Measurements from ENCODE around the gene IL1R1. TPM values are rescaled to one million over a fixed set of nuclear protein-coding genes. Genes with fewer than 3 reads are reported as not detected.

The IL1R1 gene
- total RNA-seq, 1 experiment from 2014 or later, result 0.61 TPM

GRCh38 chr2:102140377-102140776 lies 2.2 kb upstream of the IL1R1 start:
- DNase-seq (ENCODE audit: low spot score), result no peak

GRCh38 chr2:102141011-102141943 lies 1.3 kb upstream of the IL1R1 start:
- DNase-seq (ENCODE audit: low spot score), result no peak

- no peak for DNase-seq (ENCODE audit: low spot score)
Observed at GRCh38 chr2:102142829-102143449, 393 bp downstream of the IL1R1 start.

- DNase-seq (ENCODE audit: low spot score), result no peak
Observed at GRCh38 chr2:102143450-102143985, 972 bp downstream of the IL1R1 start.

GRCh38 chr2:102144128-102144527 lies 1.6 kb downstream of the IL1R1 start:
- no peak for DNase-seq (ENCODE audit: low spot score)

- DNase-seq (ENCODE audit: low spot score), result no peak
Observed at GRCh38 chr2:102145107-102145506, 2.6 kb downstream of the IL1R1 start.

GRCh38 chr2:102145934-102146333 lies 3.4 kb downstream of the IL1R1 start:
- no peak for DNase-seq (ENCODE audit: low spot score)

- no peak for DNase-seq (ENCODE audit: low spot score)
Observed at GRCh38 chr2:102147935-102148334, 5.4 kb downstream of the IL1R1 start.

GRCh38 chr2:102149243-102149642 lies 6.7 kb downstream of the IL1R1 start:
- DNase-seq (ENCODE audit: low spot score), result no peak

GRCh38 chr2:102149644-102150455 lies 7.3 kb downstream of the IL1R1 start:
- DNase-seq (ENCODE audit: low spot score), result no peak

GRCh38 chr2:102154364-102154763 lies 11.8 kb downstream of the IL1R1 start:
- no peak for DNase-seq (ENCODE audit: low spot score)

GRCh38 chr2:102154946-102155702 lies 12.6 kb downstream of the IL1R1 start:
- DNase-seq (ENCODE audit: low spot score), result no peak

GRCh38 chr2:102155703-102156515 lies 13.4 kb downstream of the IL1R1 start:
- DNase-seq (ENCODE audit: low spot score), result peak; percentile 61

- DNase-seq (ENCODE audit: low spot score), result no peak
Observed at GRCh38 chr2:102158011-102158755, 15.6 kb downstream of the IL1R1 start.

GRCh38 chr2:102159295-102159694 lies 16.7 kb downstream of the IL1R1 start:
- peak; percentile 54 for DNase-seq (ENCODE audit: low spot score)

- peak; percentile 76 for DNase-seq (ENCODE audit: low spot score)
Observed at GRCh38 chr2:102166189-102166845, 23.8 kb downstream of the IL1R1 start.

GRCh38 chr2:102168026-102168771 lies 25.7 kb downstream of the IL1R1 start:
- no peak for DNase-seq (ENCODE audit: low spot score)

- DNase-seq (ENCODE audit: low spot score), result no peak
Observed at GRCh38 chr2:102171946-102172345, 29.4 kb downstream of the IL1R1 start.
